DMS79 treated with DMSO at 0.1 percent for 48 hours (cell line): Measurements from ENCODE around the gene LDAH.

ENCODE experiments used
- DNase-seq: peaks from one replicate; lab custom pipeline; 2025; lab: John Stamatoyannopoulos, UW

Gene LDAH

GRCh38 chr2:20781656-20782265 is 41.1 kb downstream of the LDAH start:
- DNase-seq: no peak

GRCh38 chr2:20771299-20771698 is 51.6 kb downstream of the LDAH start:
- DNase-seq: no peak

- no peak for DNase-seq
Measured at GRCh38 chr2:20766798-20767644, 55.9 kb downstream of the LDAH start.

GRCh38 chr2:20766213-20766612 is 56.7 kb downstream of the LDAH start:
- DNase-seq: no peak

GRCh38 chr2:20762945-20763683 is 59.8 kb downstream of the LDAH start:
- DNase-seq: no peak

- DNase-seq: no peak
Measured at GRCh38 chr2:20759487-20759886, 63.4 kb downstream of the LDAH start.

- no peak for DNase-seq
Measured at GRCh38 chr2:20758997-20759396, 63.9 kb downstream of the LDAH start.

- no peak for DNase-seq
Measured at GRCh38 chr2:20757405-20758090, 65.4 kb downstream of the LDAH start.

GRCh38 chr2:20755132-20755800 is 67.6 kb downstream of the LDAH start:
- no peak for DNase-seq

- DNase-seq: no peak
Measured at GRCh38 chr2:20752293-20752692, 70.6 kb downstream of the LDAH start.

GRCh38 chr2:20747317-20747716 is 75.6 kb downstream of the LDAH start:
- DNase-seq: no peak

GRCh38 chr2:20745924-20746555 is 76.9 kb downstream of the LDAH start:
- DNase-seq: peak; percentile 86

GRCh38 chr2:20744366-20745335 is 78.2 kb downstream of the LDAH start:
- no peak for DNase-seq

- no peak for DNase-seq
Measured at GRCh38 chr2:20738772-20739171, 84.1 kb downstream of the LDAH start.

GRCh38 chr2:20737505-20737904 is 85.4 kb downstream of the LDAH start:
- no peak for DNase-seq

GRCh38 chr2:20728114-20728758 is 94.7 kb downstream of the LDAH start:
- no peak for DNase-seq

GRCh38 chr2:20726913-20727312 is 96.0 kb downstream of the LDAH start:
- no peak for DNase-seq

- DNase-seq: no peak
Measured at GRCh38 chr2:20725782-20726181, 97.1 kb downstream of the LDAH start.

- no peak for DNase-seq
Measured at GRCh38 chr2:20724500-20725053, 98.3 kb downstream of the LDAH start.
